GM23248 (cell line): ENCODE measurements around the gene SVOPL.

Experiments
- EZH2 ChIP-seq: fragments of 200-600 bp; sonication (generic); IDR thresholded peaks from 2 replicates; pipeline ENCODE4 v1.6.1; 2018; ENCODE audit warnings: antibody characterized with exemption, mild to moderate bottlenecking; ENCODE audit not compliant: insufficient read depth, poor library complexity, severe bottlenecking
- EZH2phosphoT487 ChIP-seq: fragments of 200-600 bp; sonication (generic); IDR thresholded peaks from 2 replicates; pipeline ENCODE4 v1.6.1; 2018; ENCODE audit warnings: antibody characterized with exemption, moderate library complexity, mild to moderate bottlenecking, low read depth; ENCODE audit not compliant: insufficient read depth

GRCh38 chr7:138584283-138584682 lies 116.9 kb downstream of the SVOPL start:
- no peak for TF ChIP-seq EZH2phosphoT487
- TF ChIP-seq EZH2: no peak
